Esophagus (tissue), 2 donors: ENCODE measurements around the gene MRTO4. TPM values are rescaled to one million over a fixed set of nuclear protein-coding genes. Genes with fewer than 3 reads are reported as not detected.
A peak's percentile ranks its signal among the peaks of the same experiment; 100 is the strongest.

Source experiments
- H3K27ac ChIP-seq, 2 donors: one replicate each; pipeline ENCODE4 v1.5.1; 2013; ENCODE audit warnings: low read depth in 2 of 2, mild to moderate bottlenecking in 2 of 2, inconsistent platforms in 1 of 2, low read length in 1 of 2, moderate library complexity in 1 of 2
- H3K27me3 ChIP-seq, 2 donors: one replicate each; pipeline ENCODE4 v1.6.1; 2013; ENCODE audit warnings: low read length in 2 of 2, control low read depth in 1 of 2, mild to moderate bottlenecking in 1 of 2; ENCODE audit not compliant: insufficient read depth in 2 of 2, control insufficient read depth in 1 of 2
- H3K36me3 ChIP-seq, 2 donors: one replicate each; pipeline ENCODE4 v1.6.1; 2013; ENCODE audit warnings: low read length in 1 of 2; ENCODE audit not compliant: control insufficient read depth in 2 of 2, insufficient read depth in 2 of 2
- H3K4me1 ChIP-seq, 2 donors: one replicate each; pipeline ENCODE4 v1.6.1; 2013; ENCODE audit warnings: low read length in 1 of 2; ENCODE audit not compliant: control insufficient read depth in 2 of 2, insufficient read depth in 2 of 2
- H3K4me3 ChIP-seq, 2 donors: one replicate each; pipeline ENCODE4 v1.5.1; 2013; ENCODE audit warnings: low read length in 2 of 2, mild to moderate bottlenecking in 2 of 2, low read depth in 1 of 2, moderate library complexity in 1 of 2
- H3K9me3 ChIP-seq, 2 donors: one replicate each; pipeline ENCODE4 v1.6.1; 2013; ENCODE audit warnings: mild to moderate bottlenecking in 2 of 2, low read depth in 1 of 2, low read length in 1 of 2, moderate library complexity in 1 of 2; ENCODE audit not compliant: control insufficient read depth in 2 of 2, insufficient read depth in 1 of 2
- WGBS, 2 donors: extraction: QIAGEN DNeasy Blood & Tissue Kit; methylation state at CpG; one replicate each; pipeline ENCODE4 v1.1.7; 2013; 5-methylcytosine and 5-hydroxymethylcytosine counted together
- polyA plus RNA-seq, 2 donors: library from polyadenylated mRNA; stranded (reverse); fragments of 200-250 nt; gene quantifications; one replicate each; pipeline ENCODE4 v1.2.3, GENCODE V29; 2013
- donor health status: healthy with polysubstance abuse.
- donor health status: Bipolar disorder and iron deficiency.

Gene MRTO4
- polyA plus RNA-seq = 10 to 100 TPM; 44.5 to 44.6 TPM

- Histone ChIP-seq H3K4me3 (peak within 1 kb of the TSS; percentile 90 to 91), H3K4me1 (peaks cover 7 to 8% of the 10 kb centered on the region in 2 donors), H3K27me3 (no peaks in the 10 kb centered on the region), H3K27ac (peak within 1 kb of the TSS; percentile 95), H3K36me3 (peaks cover 7% of the 10 kb centered on the region in 2 donors), H3K9me3 (no peaks in the 10 kb centered on the region)
- WGBS, 2 donors = 0% methylated on average over 78 to 81 of the region's 81 CpGs
Measured at GRCh38 chr1:19251305-19252196, at the start of gene MRTO4, which contains the start of gene EMC1. MRTO4 (plus strand) TSS chr1:19251805; CDS start chr1:19251836, 31 bp downstream. EMC1 (minus strand) TSS chr1:19251524; CDS start chr1:19251509, 15 bp downstream.

- peaks cover 0 to 9% of the 10 kb centered on the region in 2 donors for H3K36me3 ChIP-seq
- no peak overlapping the region for H3K27ac ChIP-seq
- 65 to 77% methylated on average over 3 of the region's 3 CpGs for WGBS, 2 donors
- H3K9me3 ChIP-seq = no peaks in the 10 kb centered on the region
- no peaks in the 10 kb centered on the region for H3K4me1 ChIP-seq
- H3K27me3 ChIP-seq = no peaks in the 10 kb centered on the region
- no peak overlapping the region for H3K4me3 ChIP-seq
Measured at GRCh38 chr1:19202396-19202795, 49.2 kb upstream of the MRTO4 start.

GRCh38 chr1:19203440-19203839, 48.2 kb upstream of the MRTO4 start:
- Histone ChIP-seq H3K4me1 (no peaks in the 10 kb centered on the region), H3K27ac (peak overlapping the region in 1 of 2 donors; percentile 8), H3K36me3 (peaks cover 0 to 4% of the 10 kb centered on the region in 2 donors), H3K4me3 (no peak overlapping the region), H3K9me3 (no peaks in the 10 kb centered on the region), H3K27me3 (no peaks in the 10 kb centered on the region)
- 30 to 34% methylated on average over 2 of the region's 2 CpGs for WGBS, 2 donors

- peaks cover 0 to 2% of the 10 kb centered on the region in 2 donors for H3K36me3 ChIP-seq
- no peaks in the 10 kb centered on the region for H3K27me3 ChIP-seq
- H3K9me3 ChIP-seq = no peaks in the 10 kb centered on the region
- 86 to 87% methylated on average over 6 of the region's 6 CpGs for WGBS, 2 donors
- no peak overlapping the region for H3K27ac ChIP-seq
- no peak overlapping the region for H3K4me3 ChIP-seq
- H3K4me1 ChIP-seq = no peaks in the 10 kb centered on the region
Measured at GRCh38 chr1:19204446-19205266, 46.9 kb upstream of the MRTO4 start.

- H3K36me3 ChIP-seq = no peaks in the 10 kb centered on the region
- H3K9me3 ChIP-seq = no peaks in the 10 kb centered on the region
- WGBS, 2 donors = 67 to 77% methylated on average over 1 of the region's 1 CpG
- no peaks in the 10 kb centered on the region for H3K27me3 ChIP-seq
- H3K27ac ChIP-seq = no peak overlapping the region
- H3K4me1 ChIP-seq = no peaks in the 10 kb centered on the region
- no peak overlapping the region for H3K4me3 ChIP-seq
Measured at GRCh38 chr1:19205403-19205802, 46.2 kb upstream of the MRTO4 start.

- Histone ChIP-seq H3K36me3 (no peaks in the 10 kb centered on the region), H3K27me3 (no peaks in the 10 kb centered on the region), H3K9me3 (no peaks in the 10 kb centered on the region), H3K27ac (no peak overlapping the region), H3K4me3 (no peak overlapping the region), H3K4me1 (no peaks in the 10 kb centered on the region)
- WGBS, 2 donors = 63 to 73% methylated on average over 5 of the region's 5 CpGs
Measured at GRCh38 chr1:19205845-19206244, 45.8 kb upstream of the MRTO4 start.

GRCh38 chr1:19206947-19207346, 44.7 kb upstream of the MRTO4 start:
- H3K27ac ChIP-seq = no peak overlapping the region
- H3K4me1 ChIP-seq = peaks cover 0 to 3% of the 10 kb centered on the region in 2 donors
- H3K9me3 ChIP-seq = no peaks in the 10 kb centered on the region
- no peaks in the 10 kb centered on the region for H3K27me3 ChIP-seq
- H3K4me3 ChIP-seq = no peak overlapping the region
- no peaks in the 10 kb centered on the region for H3K36me3 ChIP-seq
- 76 to 79% methylated on average over 3 of the region's 3 CpGs for WGBS, 2 donors

GRCh38 chr1:19208710-19209438, 42.7 kb upstream of the MRTO4 start:
- H3K27ac ChIP-seq = peak overlapping the region in 1 of 2 donors; percentile 97
- H3K27me3 ChIP-seq = no peaks in the 10 kb centered on the region
- H3K4me1 ChIP-seq = peaks cover 0 to 3% of the 10 kb centered on the region in 2 donors
- peaks cover 0 to 3% of the 10 kb centered on the region in 2 donors for H3K36me3 ChIP-seq
- 7 to 12% methylated on average over 8 of the region's 8 CpGs for WGBS, 2 donors
- no peaks in the 10 kb centered on the region for H3K9me3 ChIP-seq
- H3K4me3 ChIP-seq = peak overlapping the region; percentile 85 to 94

- Histone ChIP-seq H3K27me3 (no peaks in the 10 kb centered on the region), H3K27ac (peak overlapping the region; percentile 95 to 97), H3K9me3 (no peaks in the 10 kb centered on the region), H3K4me1 (peaks cover 0 to 3% of the 10 kb centered on the region in 2 donors), H3K36me3 (peaks cover 0 to 3% of the 10 kb centered on the region in 2 donors), H3K4me3 (peak overlapping the region; percentile 85 to 94)
- 0 to 1% methylated on average over 28 of the region's 28 CpGs for WGBS, 2 donors
Measured at GRCh38 chr1:19209439-19209989, 42.1 kb upstream of the MRTO4 start.
